ENCODE measurements around the gene OR2T8.

Gene OR2T8

GRCh38 chr1:247953408-247953807, 33.4 kb downstream of the OR2T8 start:
- ATAC-seq (ENCODE audit: low read depth) (no peak), DNase-seq (ENCODE audit: low spot score) (no peak)
- Histone ChIP-seq H3K27ac (ENCODE audit: poor library complexity, severe bottlenecking) (no peak overlapping the region), H3K4me1 (ENCODE audit: insufficient read depth, poor library complexity, severe bottlenecking) (no peaks in the 10 kb centered on the region), H3K36me3 (ENCODE audit: low read depth) (no peaks in the 10 kb centered on the region), H3K9me3 (ENCODE audit: severe bottlenecking) (no peaks in the 10 kb centered on the region), H3K4me3 (ENCODE audit: severe bottlenecking) (no peak overlapping the region), H3K27me3 (ENCODE audit: insufficient read depth, poor library complexity, severe bottlenecking) (no peaks in the 10 kb centered on the region)
- TF ChIP-seq CTCF (IDR thresholded peaks at IDR 0.05; ENCODE audit: poor library complexity, severe bottlenecking), result no peak

GRCh38 chr1:247961791-247962190, 41.7 kb downstream of the OR2T8 start:
- TF ChIP-seq CTCF (IDR thresholded peaks at IDR 0.05; ENCODE audit: poor library complexity, severe bottlenecking), result no peak
- Histone ChIP-seq H3K4me1 (ENCODE audit: insufficient read depth, poor library complexity, severe bottlenecking) (no peaks in the 10 kb centered on the region), H3K36me3 (ENCODE audit: low read depth) (no peaks in the 10 kb centered on the region), H3K4me3 (ENCODE audit: severe bottlenecking) (no peak overlapping the region), H3K27ac (ENCODE audit: poor library complexity, severe bottlenecking) (peak overlapping the region; percentile 22), H3K27me3 (ENCODE audit: insufficient read depth, poor library complexity, severe bottlenecking) (no peaks in the 10 kb centered on the region), H3K9me3 (ENCODE audit: severe bottlenecking) (no peaks in the 10 kb centered on the region)
- DNase-seq (ENCODE audit: low spot score) (no peak), ATAC-seq (ENCODE audit: low read depth) (no peak)

- H3K27me3 ChIP-seq (ENCODE audit: insufficient read depth, poor library complexity, severe bottlenecking), result no peaks in the 10 kb centered on the region
- no peaks in the 10 kb centered on the region for H3K4me1 ChIP-seq (ENCODE audit: insufficient read depth, poor library complexity, severe bottlenecking)
- no peak for TF ChIP-seq CTCF (IDR thresholded peaks at IDR 0.05; ENCODE audit: poor library complexity, severe bottlenecking)
- H3K27ac ChIP-seq (ENCODE audit: poor library complexity, severe bottlenecking), result peak overlapping the region; percentile 22
- ATAC-seq (ENCODE audit: low read depth) (0 out of 3 replicates have a peak, but pooled peaks have one; percentile 25), DNase-seq (ENCODE audit: low spot score) (no peak)
- H3K36me3 ChIP-seq (ENCODE audit: low read depth), result no peaks in the 10 kb centered on the region
- no peak overlapping the region for H3K4me3 ChIP-seq (ENCODE audit: severe bottlenecking)
- H3K9me3 ChIP-seq (ENCODE audit: severe bottlenecking), result no peaks in the 10 kb centered on the region
Observed at GRCh38 chr1:247962911-247963588, 43.0 kb downstream of the OR2T8 start.

DNA sequence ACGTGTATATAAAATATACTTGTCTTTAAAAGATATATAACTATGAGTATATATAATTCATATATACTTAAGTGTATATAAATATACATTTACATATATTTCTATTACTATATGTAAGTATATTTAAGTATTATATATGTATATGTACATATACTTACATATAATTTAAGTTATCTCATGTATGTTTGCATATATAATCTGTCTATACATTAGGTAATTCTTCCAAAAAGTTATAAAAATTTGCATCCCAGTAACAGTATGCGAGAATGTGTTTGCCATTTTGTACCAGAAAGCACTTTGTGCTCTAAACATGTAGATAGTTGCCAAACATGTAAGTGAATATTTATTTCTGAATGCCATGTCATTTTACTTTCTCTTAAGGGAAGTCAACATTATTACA, 44.9 kb downstream of the OR2T8 start, which contains the start of gene OR2AK2:
Gene OR2AK2, plus strand, starts transcription at position 301 of the 400 bp plus-strand sequence. CDS start 144 bp downstream, outside the sequence.
- no peak within 1 kb of the TSS for H3K4me3 ChIP-seq (ENCODE audit: severe bottlenecking)
- ATAC-seq (ENCODE audit: low read depth), result no peak
- H3K27me3 ChIP-seq (ENCODE audit: insufficient read depth, poor library complexity, severe bottlenecking), result no peaks in the 10 kb centered on the region

More for the DNA sequence above, 44.9 kb downstream of the OR2T8 start, which contains the start of gene OR2AK2:
- no peak for TF ChIP-seq CTCF (IDR thresholded peaks at IDR 0.05; ENCODE audit: poor library complexity, severe bottlenecking)
- Histone ChIP-seq H3K36me3 (ENCODE audit: low read depth) (no peaks in the 10 kb centered on the region), H3K9me3 (ENCODE audit: severe bottlenecking) (no peaks in the 10 kb centered on the region), H3K27ac (ENCODE audit: poor library complexity, severe bottlenecking) (no peak within 1 kb of the TSS), H3K4me1 (ENCODE audit: insufficient read depth, poor library complexity, severe bottlenecking) (no peaks in the 10 kb centered on the region)
- no peak for DNase-seq (ENCODE audit: low spot score)

Data from RWPE2 (cell line).